GM18498 (cell line): ENCODE measurements around the gene CLDN24.

Experiments used
- ATAC-seq: cut with Tn5 transposase; IDR thresholded peaks from one replicate; pipeline ENCODE4 v1.9.1; 2021; ENCODE audit warnings: mild to moderate bottlenecking, moderate library complexity; ENCODE audit not compliant: unreplicated experiment

Gene CLDN24

DNA sequence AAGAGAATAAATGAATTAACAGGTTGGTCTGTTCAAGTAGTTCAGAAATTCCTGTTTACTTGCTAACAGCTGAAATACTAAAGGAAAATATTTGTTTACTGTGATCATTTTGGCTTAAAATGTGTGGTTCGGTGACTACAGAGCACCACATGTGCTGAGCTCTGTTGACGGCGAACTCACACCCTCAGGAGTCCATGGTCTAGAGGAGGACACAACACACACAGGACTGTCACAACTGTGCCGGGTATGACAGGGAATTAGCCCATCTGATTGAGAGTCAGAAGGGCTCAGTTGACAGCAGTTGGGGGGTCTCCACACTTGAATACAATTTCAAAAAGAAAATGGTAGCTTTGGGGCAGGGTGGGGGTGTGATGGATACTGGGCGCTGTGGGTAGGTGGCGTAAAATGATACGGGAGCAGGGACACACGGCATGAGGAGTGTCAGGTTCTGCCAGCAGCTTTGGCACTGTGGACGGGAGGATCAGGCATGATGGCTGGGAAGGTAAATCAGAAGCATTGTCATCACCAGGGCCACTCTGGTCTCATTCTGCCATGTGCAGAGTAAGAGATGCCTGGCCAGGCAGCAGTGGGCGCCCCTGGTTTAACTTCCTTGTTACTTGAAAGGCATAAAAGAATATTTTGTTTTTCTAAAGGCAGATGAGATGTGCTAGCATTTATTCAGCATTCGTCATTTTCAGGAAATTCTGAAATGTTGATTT lies 35.5 kb downstream of the CLDN24 start:
- no peak for ATAC-seq

- no peak for ATAC-seq
These were observed 36.3 kb downstream of the CLDN24 start for GRCh38 chr4:183285886-183286285.

- no peak for ATAC-seq
These were observed 37.3 kb downstream of the CLDN24 start for GRCh38 chr4:183284965-183285364.

- no peak for ATAC-seq
These were observed 37.9 kb downstream of the CLDN24 start for GRCh38 chr4:183284258-183284785.

- no peak for ATAC-seq
These were observed 46.1 kb downstream of the CLDN24 start for GRCh38 chr4:183276106-183276505.

- no peak for ATAC-seq
These were observed 49.8 kb downstream of the CLDN24 start for GRCh38 chr4:183272384-183272783.
